Bronchial epithelial cell (primary cell): Measurements from ENCODE around the gene FADS6. TPM values are rescaled to one million over a fixed set of nuclear protein-coding genes. Genes with fewer than 3 reads are reported as not detected.

Experiments
- DNase-seq: peaks from one replicate; pipeline ENCODE4 v3.0.0-alpha.2; 2010; ENCODE audit warnings: low read depth
- FAIRE-seq: peaks from 2 replicates; lab custom pipeline; 2011; peaks lifted over from hg19 to GRCh38; lab: Jason Lieb, UNC
- H3K27me3 ChIP-seq: 2 replicates; pipeline ENCODE4 v1.5.1; 2011; ENCODE audit warnings: low read length; ENCODE audit not compliant: control insufficient read depth, insufficient read depth
- H3K36me3 ChIP-seq: 2 replicates; pipeline ENCODE4 v1.5.1; 2011; ENCODE audit warnings: low read length; ENCODE audit not compliant: control insufficient read depth, insufficient read depth
- H3K4me3 ChIP-seq: 2 replicates; pipeline ENCODE4 v1.5.1; 2011; ENCODE audit warnings: mild to moderate bottlenecking, low read depth, low read length, control low read depth
- total RNA-seq: library from RNA; depleted of rRNA; stranded (reverse); fragments of >200 nt; gene quantifications from 2 replicates; pipeline ENCODE4 v1.2.1, GENCODE V29; 2014
- TF ChIP-seq, protein P1 (sequence below): IDR thresholded peaks from 2 replicates; pipeline ENCODE4 v1.5.1; 2011; ENCODE audit warnings: mild to moderate bottlenecking, moderate library complexity, low read length, control low read depth, inconsistent platforms; ENCODE audit not compliant: insufficient read depth, severe bottlenecking

Gene FADS6
- total RNA-seq, 1 donor from 2014 or later: not detected

DNA sequence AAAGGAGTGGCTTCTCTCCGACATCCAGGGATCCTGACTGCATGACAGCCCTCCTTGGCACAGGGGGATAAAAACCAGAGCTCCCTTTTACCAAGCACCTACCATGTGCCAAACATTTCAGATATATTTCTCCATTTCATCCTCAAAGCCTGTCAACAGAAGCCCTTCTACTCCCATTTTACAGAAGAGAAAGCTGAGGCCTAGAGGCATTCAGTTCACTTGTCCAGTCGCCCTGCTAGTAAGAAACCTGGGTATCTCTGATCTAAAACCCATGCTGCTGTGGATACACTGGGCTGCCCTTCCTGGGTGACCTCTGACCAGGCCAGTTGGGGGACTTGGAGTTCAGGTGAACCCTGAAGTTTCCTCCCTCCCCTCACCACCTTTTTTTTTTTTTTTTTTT, 14.8 kb downstream of the FADS6 start:
- Histone ChIP-seq H3K36me3 (no peaks in the 10 kb centered on the region), H3K4me3 (no peak overlapping the region), H3K27me3 (no peaks in the 10 kb centered on the region)
- no peak for FAIRE-seq
- DNase-seq: no peak
- TF ChIP-seq, protein P1, sequence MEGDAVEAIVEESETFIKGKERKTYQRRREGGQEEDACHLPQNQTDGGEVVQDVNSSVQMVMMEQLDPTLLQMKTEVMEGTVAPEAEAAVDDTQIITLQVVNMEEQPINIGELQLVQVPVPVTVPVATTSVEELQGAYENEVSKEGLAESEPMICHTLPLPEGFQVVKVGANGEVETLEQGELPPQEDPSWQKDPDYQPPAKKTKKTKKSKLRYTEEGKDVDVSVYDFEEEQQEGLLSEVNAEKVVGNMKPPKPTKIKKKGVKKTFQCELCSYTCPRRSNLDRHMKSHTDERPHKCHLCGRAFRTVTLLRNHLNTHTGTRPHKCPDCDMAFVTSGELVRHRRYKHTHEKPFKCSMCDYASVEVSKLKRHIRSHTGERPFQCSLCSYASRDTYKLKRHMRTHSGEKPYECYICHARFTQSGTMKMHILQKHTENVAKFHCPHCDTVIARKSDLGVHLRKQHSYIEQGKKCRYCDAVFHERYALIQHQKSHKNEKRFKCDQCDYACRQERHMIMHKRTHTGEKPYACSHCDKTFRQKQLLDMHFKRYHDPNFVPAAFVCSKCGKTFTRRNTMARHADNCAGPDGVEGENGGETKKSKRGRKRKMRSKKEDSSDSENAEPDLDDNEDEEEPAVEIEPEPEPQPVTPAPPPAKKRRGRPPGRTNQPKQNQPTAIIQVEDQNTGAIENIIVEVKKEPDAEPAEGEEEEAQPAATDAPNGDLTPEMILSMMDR: no peak

- FAIRE-seq: no peak
- Histone ChIP-seq H3K36me3 (no peaks in the 10 kb centered on the region), H3K27me3 (no peaks in the 10 kb centered on the region), H3K4me3 (no peak overlapping the region)
- TF ChIP-seq, protein P1: no peak
- DNase-seq: peak; percentile 83
Measured at GRCh38 chr17:74877592-74878548, 15.6 kb downstream of the FADS6 start.

GRCh38 chr17:74875977-74876593, 17.3 kb downstream of the FADS6 start:
- H3K4me3 ChIP-seq: no peak overlapping the region
- no peak for FAIRE-seq
- TF ChIP-seq, protein P1: no peak
- H3K27me3 ChIP-seq: no peaks in the 10 kb centered on the region
- H3K36me3 ChIP-seq: peaks cover 1% of the 10 kb centered on the region
- no peak for DNase-seq

GRCh38 chr17:74875155-74875976, 18.1 kb downstream of the FADS6 start:
- peaks cover 1% of the 10 kb centered on the region for H3K36me3 ChIP-seq
- DNase-seq (no peak), FAIRE-seq (no peak)
- H3K4me3 ChIP-seq: no peak overlapping the region
- TF ChIP-seq, protein P1: no peak
- H3K27me3 ChIP-seq: no peaks in the 10 kb centered on the region

DNA sequence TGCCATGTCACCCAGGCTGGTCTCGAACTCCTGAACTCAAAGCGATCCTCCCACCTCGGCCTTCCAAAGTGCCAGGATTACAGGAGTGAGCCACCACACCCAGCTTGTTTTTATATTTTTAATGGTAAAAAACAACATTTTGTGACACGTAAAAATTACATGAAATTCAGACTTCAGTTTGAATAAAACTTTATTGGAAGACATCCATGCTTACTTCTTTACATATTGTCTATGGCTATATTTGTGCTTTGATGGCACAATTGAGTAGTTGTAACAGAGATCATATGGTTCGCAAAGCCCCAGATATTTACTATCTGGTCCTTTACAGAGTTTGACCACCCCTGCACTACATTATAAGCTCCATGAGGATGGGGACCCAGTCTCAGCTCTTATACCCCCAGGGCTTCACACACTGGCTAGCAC, 18.8 kb downstream of the FADS6 start:
- DNase-seq (no peak), FAIRE-seq (no peak)
- Histone ChIP-seq H3K4me3 (no peak overlapping the region), H3K36me3 (peaks cover 1% of the 10 kb centered on the region), H3K27me3 (no peaks in the 10 kb centered on the region)
- TF ChIP-seq, protein P1: no peak
